B cell (primary cell): ENCODE measurements around the gene ASAP3. TPM values are rescaled to one million over a fixed set of nuclear protein-coding genes. Genes with fewer than 3 reads are reported as not detected.

Experiments used
- ATAC-seq: fragments of 200-7000 bp; cut with Tn5 transposase; one replicate; pipeline ENCODE4 v1.10.0; 2021; ENCODE audit warnings: low read depth, mild to moderate bottlenecking, moderate number of reproducible peaks, moderate library complexity
- CTCF ChIA-PET: fragments of 350-600 bp; sonication (Branson Sonifier 250); formaldehyde crosslinking; loops from one replicate; lab custom pipeline; 2021; ENCODE audit warnings: antibody characterized with exemption, inconsistent platforms; lab: Charles Lee
- POLR2A ChIA-PET: fragments of 350-600 bp; sonication (Branson Sonifier 250); formaldehyde crosslinking; loops from one replicate; lab custom pipeline; 2021; ENCODE audit warnings: antibody characterized with exemption; lab: Charles Lee
- DNase-seq: peaks from one replicate; pipeline ENCODE4 v3.0.0; 2013
- H2AFZ ChIP-seq: 2 replicates; pipeline ENCODE4 v1.6.1; 2012; ENCODE audit warnings: mild to moderate bottlenecking, low read depth, low read length; ENCODE audit not compliant: insufficient read depth, poor library complexity, severe bottlenecking
- H3K27ac ChIP-seq, 2 donors: 1 replicate in 1 of 2; 2 replicates in 1 of 2; pipeline ENCODE4 v1.5.1; 2012 to 2013; ENCODE audit warnings: low read length in 2 of 2, mild to moderate bottlenecking in 2 of 2, moderate library complexity in 1 of 2
- H3K27me3 ChIP-seq, 4 experiments: fragments of 200-600 bp in 1 of 4; sonication (generic) in 1 of 4; replicated peaks in 1 of 4; 1 replicate in 2 of 4; 2 replicates in 2 of 4; pipeline versions ENCODE4 v1.6.1 to v1.7.0; 2013 to 2016; ENCODE audit warnings: low read length in 3 of 4, mild to moderate bottlenecking in 2 of 4, mixed read lengths in 1 of 4, moderate library complexity in 1 of 4; ENCODE audit not compliant: insufficient read depth in 4 of 4, control insufficient read depth in 3 of 4; ENCODE audit errors: control extremely low read depth in 1 of 4
- H3K36me3 ChIP-seq, 2 experiments: replicated peaks in 1 of 2; 1 replicate in 1 of 2; 2 replicates in 1 of 2; pipeline versions ENCODE4 v1.6.1 to v1.7.1; 2013; ENCODE audit warnings: low read length in 1 of 2; ENCODE audit not compliant: insufficient read depth in 2 of 2, control insufficient read depth in 1 of 2; ENCODE audit errors: control extremely low read depth in 1 of 2, extremely low read depth in 1 of 2
- H3K4me1 ChIP-seq, 2 donors: fragments of 200-600 bp in 1 of 2; sonication (generic) in 1 of 2; 1 replicate in 1 of 2; 2 replicates in 1 of 2; pipeline versions ENCODE4 v1.5.1 to v1.6.1; 2013 to 2017; ENCODE audit warnings: low read length in 2 of 2; ENCODE audit not compliant: control insufficient read depth in 2 of 2, insufficient read depth in 2 of 2
- H3K4me2 ChIP-seq: replicated peaks from 2 replicates; pipeline ENCODE3; 2012; ENCODE audit warnings: mild to moderate bottlenecking, low read depth, low read length; ENCODE audit not compliant: poor library complexity, severe bottlenecking
- H3K4me3 ChIP-seq, 5 experiments: fragments of 200-600 bp in 1 of 5; sonication (generic) in 1 of 5; 1 replicate in 3 of 5; 2 replicates in 2 of 5; pipeline versions ENCODE4 v1.5.1 to v1.7.0; 2011 to 2016; ENCODE audit warnings: low read length in 4 of 5, mild to moderate bottlenecking in 4 of 5, low read depth in 2 of 5, control low read depth in 1 of 5, moderate library complexity in 1 of 5; ENCODE audit not compliant: insufficient read depth in 1 of 5; ENCODE audit errors: control extremely low read depth in 1 of 5, extremely low read depth in 1 of 5
- H3K79me2 ChIP-seq: fragments of 200-600 bp; sonication (generic); one replicate; pipeline ENCODE4 v1.6.0; 2016; ENCODE audit warnings: low read length; ENCODE audit not compliant: control insufficient read depth, insufficient read depth
- H3K9ac ChIP-seq: fragments of 200-600 bp; sonication (generic); 2 replicates; pipeline ENCODE4 v1.6.1; 2017; ENCODE audit warnings: mild to moderate bottlenecking, low read length, moderate library complexity
- H3K9me3 ChIP-seq, 3 donors: one replicate each; pipeline versions ENCODE4 v1.6.1 to v1.7.1; 2013; ENCODE audit warnings: low read length in 2 of 3; ENCODE audit not compliant: control insufficient read depth in 2 of 3, insufficient read depth in 1 of 3; ENCODE audit errors: control extremely low read depth in 1 of 3
- H4K20me1 ChIP-seq: 2 replicates; pipeline ENCODE4 v1.6.0; 2012; ENCODE audit warnings: mild to moderate bottlenecking, low read length; ENCODE audit not compliant: insufficient read depth, control insufficient read depth, poor library complexity, severe bottlenecking
- H3K27ac Mint-ChIP-seq: one replicate; pipeline ENCODE4 v1.8.0; 2021; ENCODE audit warnings: mixed read lengths
- H3K27me3 Mint-ChIP-seq: one replicate; pipeline ENCODE4 v1.8.0; 2021; ENCODE audit warnings: mixed read lengths
- H3K4me1 Mint-ChIP-seq: one replicate; pipeline ENCODE4 v1.8.0; 2021; ENCODE audit warnings: mixed read lengths
- H3K4me3 Mint-ChIP-seq: one replicate; pipeline ENCODE4 v1.8.0; 2021; ENCODE audit warnings: mixed read lengths
- H3K9me3 Mint-ChIP-seq: one replicate; pipeline ENCODE4 v1.8.0; 2022; ENCODE audit warnings: mixed read lengths; ENCODE audit not compliant: insufficient read depth
- CTCF ChIP-seq: fragments of 200-600 bp; IDR thresholded peaks from one replicate; pipeline ENCODE4 v1.8.0; 2022; ENCODE audit warnings: antibody characterized with exemption, mild to moderate bottlenecking
- EZH2 ChIP-seq: IDR thresholded peaks from 2 replicates; pipeline ENCODE4 v1.6.1; 2012; ENCODE audit warnings: borderline replicate concordance, low read depth, mild to moderate bottlenecking, moderate library complexity, low read length; ENCODE audit not compliant: insufficient read depth, poor library complexity, severe bottlenecking
- WGBS: methylation state at CpG from one replicate; pipeline ENCODE4 v1.1.5; 2013; ENCODE audit warnings: missing lambda C conversion rate; ENCODE audit not compliant: insufficient coverage; 5-methylcytosine and 5-hydroxymethylcytosine counted together
- intact Hi-C: fragments of 100-400 bp; cut with micrococcal nuclease; formaldehyde crosslinking; loops from one replicate; pipeline ENCODE4 v1.10.0; 2022
- polyA plus RNA-seq: library from polyadenylated mRNA; depleted of rRNA; stranded (reverse); fragments of >200 nt; gene quantifications from 2 replicates; pipeline ENCODE4 v1.2.3, GENCODE V29; 2012
- total RNA-seq, 2 donors: library from RNA; stranded (reverse); fragments of 120-200 nt in 1 of 2; gene quantifications; 1 replicate in 1 of 2; 2 replicates in 1 of 2; pipeline versions ENCODE4 v1.2.3 to v1.2.4, GENCODE V29; 2013 to 2022

Gene ASAP3
- total and polyA plus RNA-seq, 2 donors (not counting 1 experiment from before 2014, with no cell fraction given): 2.9 to 11.0 TPM

GRCh38 chr1:23383577-23384311, 100.2 kb downstream of the ASAP3 start:
- Histone ChIP-seq H3K4me2 (no peak overlapping the region), H2AFZ (no peak overlapping the region), H3K9ac (no peak overlapping the region), H3K27me3 (peaks cover 0 to 2% (median 0%) of the 10 kb centered on the region in 4 experiments), H3K9me3 (peaks cover 0 to 3% (median 0%) of the 10 kb centered on the region in 3 donors), H3K4me1 (no peaks in the 10 kb centered on the region), H3K27ac (no peak overlapping the region), H4K20me1 (no peaks in the 10 kb centered on the region), H3K36me3 (no peaks in the 10 kb centered on the region), H3K79me2 (no peaks in the 10 kb centered on the region), H3K4me3 (no peak overlapping the region)
- no peak for ATAC-seq
- H3K4me1 Mint-ChIP-seq: peaks cover 5% of the 10 kb centered on the region
- ChIA-PET POLR2A (no interaction called here), CTCF (no interaction called here)
- no peak overlapping the region for H3K4me3 Mint-ChIP-seq
- 88% methylated on average over 4 of the region's 8 CpGs for WGBS
- TF ChIP-seq EZH2 (no peak), CTCF (no peak)
- H3K27ac Mint-ChIP-seq: no peak overlapping the region
- no peaks in the 10 kb centered on the region for H3K9me3 Mint-ChIP-seq
- DNase-seq: no peak
- H3K27me3 Mint-ChIP-seq: peaks cover 7% of the 10 kb centered on the region
- intact Hi-C loops: no loop called here

GRCh38 chr1:23381233-23381885, 102.6 kb downstream of the ASAP3 start:
- H3K9me3 Mint-ChIP-seq: no peaks in the 10 kb centered on the region
- Histone ChIP-seq H3K9ac (no peak overlapping the region), H3K4me2 (no peak overlapping the region), H4K20me1 (no peaks in the 10 kb centered on the region), H3K27me3 (peaks cover 0 to 5% (median 0%) of the 10 kb centered on the region in 4 experiments), H3K4me1 (no peaks in the 10 kb centered on the region), H3K4me3 (no peak overlapping the region), H3K9me3 (peaks cover 0 to 3% (median 0%) of the 10 kb centered on the region in 3 donors), H3K36me3 (no peaks in the 10 kb centered on the region), H3K27ac (no peak overlapping the region), H2AFZ (no peak overlapping the region), H3K79me2 (no peaks in the 10 kb centered on the region)
- 80% methylated on average over 3 of the region's 5 CpGs for WGBS
- no peak for DNase-seq
- no peaks in the 10 kb centered on the region for H3K27me3 Mint-ChIP-seq
- ChIA-PET POLR2A (no interaction called here), CTCF (interaction anchor here (0.9 kb wide), 1 partner anchor 21 kb away, joined by 4 read pairs; no protein-coding TSS in a partner anchor)
- intact Hi-C loops: no loop called here
- no peak overlapping the region for H3K27ac Mint-ChIP-seq
- ATAC-seq: no peak
- H3K4me1 Mint-ChIP-seq: peaks cover 8% of the 10 kb centered on the region
- TF ChIP-seq CTCF (no peak), EZH2 (no peak)
- H3K4me3 Mint-ChIP-seq: no peak overlapping the region
